H1 (cell line): Measurements from ENCODE around the gene ECI2. TPM values are rescaled to one million over a fixed set of nuclear protein-coding genes. Genes with fewer than 3 reads are reported as not detected.
"Not testable (repeated sequence)": the region's sequence is repeated elsewhere in the genome, so short reads cannot be mapped to it uniquely, and the experiment has no call there.

Source experiments
- CTCF ChIA-PET: fragments of 300-600 bp; sonication (Branson Sonifier 250); formaldehyde crosslinking; loops from one replicate; lab custom pipeline; 2021; ENCODE audit not compliant: partially characterized antibody; lab: Charles Lee
- POLR2A ChIA-PET: fragments of 300-600 bp; sonication (Branson Sonifier 250); formaldehyde crosslinking; loops from one replicate; lab custom pipeline; 2021; ENCODE audit warnings: inconsistent platforms; ENCODE audit not compliant: partially characterized antibody; lab: Charles Lee
- DNase-seq, 2 experiments: peaks; one replicate each; pipeline versions ENCODE4 v3.0.0 to v3.0.0-alpha.2; 2010 to 2022; ENCODE audit warnings: low spot score in 2 of 2, low read depth in 1 of 2, mixed read lengths in 1 of 2
- FAIRE-seq: peaks from 2 replicates; lab custom pipeline; 2011; peaks lifted over from hg19 to GRCh38; lab: Jason Lieb, UNC
- H2AFZ ChIP-seq: 2 replicates; pipeline ENCODE4 v1.8.1; 2012; ENCODE audit warnings: low read length, inconsistent platforms
- H2AK5ac ChIP-seq: 2 replicates; pipeline ENCODE4 v1.6.1; 2013; ENCODE audit warnings: low read depth, low read length
- H2BK120ac ChIP-seq: replicated peaks from 2 replicates; pipeline ENCODE3; 2013; ENCODE audit warnings: low read depth, low read length, inconsistent platforms
- H2BK12ac ChIP-seq: 2 replicates; pipeline ENCODE4 v1.6.1; 2013; ENCODE audit warnings: low read depth, low read length
- H2BK15ac ChIP-seq: 2 replicates; pipeline ENCODE4 v1.6.1; 2013; ENCODE audit warnings: low read length
- H2BK20ac ChIP-seq: 2 replicates; pipeline ENCODE4 v1.6.1; 2013; ENCODE audit warnings: low read length
- H2BK5ac ChIP-seq: 2 replicates; pipeline ENCODE4 v1.6.1; 2013; ENCODE audit warnings: low read depth, low read length
- H3K14ac ChIP-seq: 2 replicates; pipeline ENCODE4 v1.6.1; 2013; ENCODE audit warnings: inconsistent platforms; ENCODE audit not compliant: insufficient read length
- H3K18ac ChIP-seq: 2 replicates; pipeline ENCODE4 v1.6.1; 2013; ENCODE audit warnings: low read length; ENCODE audit errors: extremely low read depth
- H3K23ac ChIP-seq: 2 replicates; pipeline ENCODE4 v1.6.1; 2013; ENCODE audit warnings: inconsistent platforms; ENCODE audit not compliant: insufficient read length
- H3K23me2 ChIP-seq: 2 replicates; pipeline ENCODE4 v1.6.1; 2013; ENCODE audit warnings: low read depth, low read length
- H3K27ac ChIP-seq: 2 replicates; pipeline ENCODE4 v1.6.1; 2011; ENCODE audit warnings: low read depth, low read length, inconsistent platforms
- H3K27me3 ChIP-seq, 4 experiments: replicated peaks in 1 of 4; 1 replicate in 1 of 4; 2 replicates in 3 of 4; pipeline versions ENCODE4 v1.6.1 to v1.8.1; 2011 to 2013; ENCODE audit warnings: low read length in 3 of 4, mild to moderate bottlenecking in 3 of 4, inconsistent platforms in 2 of 4, mixed read lengths in 2 of 4, moderate library complexity in 1 of 4; ENCODE audit not compliant: control insufficient read depth in 3 of 4, insufficient read depth in 3 of 4; ENCODE audit errors: extremely low read depth in 1 of 4
- H3K36me3 ChIP-seq, 4 experiments: 2 replicates each; pipeline versions ENCODE4 v1.6.1 to v1.8.1; 2011 to 2013; ENCODE audit warnings: mild to moderate bottlenecking in 4 of 4, low read length in 3 of 4, moderate library complexity in 2 of 4, control low read depth in 1 of 4, inconsistent platforms in 1 of 4; ENCODE audit not compliant: insufficient read depth in 4 of 4, control insufficient read depth in 2 of 4
- H3K4ac ChIP-seq: replicated peaks from 2 replicates; pipeline ENCODE3; 2013; ENCODE audit warnings: low read length, low read depth, mixed read lengths, inconsistent platforms; ENCODE audit not compliant: insufficient read length
- H3K4me1 ChIP-seq, 4 experiments: replicated peaks in 1 of 4; 1 replicate in 1 of 4; 2 replicates in 3 of 4; pipeline versions ENCODE4 v1.6.1 to v1.8.1; 2011 to 2013; ENCODE audit warnings: low read length in 3 of 4, inconsistent platforms in 2 of 4, mixed read lengths in 1 of 4; ENCODE audit not compliant: insufficient read depth in 4 of 4, control insufficient read depth in 3 of 4
- H3K4me2 ChIP-seq, 2 experiments: 2 replicates each; pipeline versions ENCODE4 v1.6.1 to v1.8.1; 2011 to 2013; ENCODE audit warnings: low read depth in 2 of 2, low read length in 2 of 2, control low read depth in 1 of 2, inconsistent platforms in 1 of 2, mild to moderate bottlenecking in 1 of 2; ENCODE audit not compliant: insufficient read depth in 1 of 2
- H3K4me3 ChIP-seq, 4 experiments: fragments of 200-600, 300-600 bp in 1 of 4; sonication (generic), shearing (Covaris generic), sonication (Bioruptor Twin) in 1 of 4; 2 replicates each; pipeline versions ENCODE4 v1.5.1 to v1.8.1; 2011 to 2016; ENCODE audit warnings: low read length in 4 of 4, low read depth in 3 of 4, control low read depth in 2 of 4, inconsistent platforms in 2 of 4, mild to moderate bottlenecking in 2 of 4, mixed read lengths in 1 of 4, moderate library complexity in 1 of 4; ENCODE audit not compliant: insufficient read depth in 2 of 4; ENCODE audit errors: extremely low read depth in 1 of 4
- H3K56ac ChIP-seq: replicated peaks from 2 replicates; pipeline ENCODE3; 2013; ENCODE audit warnings: low read depth, mild to moderate bottlenecking, mixed read lengths, low read length, inconsistent platforms; ENCODE audit not compliant: insufficient read length
- H3K79me1 ChIP-seq: 2 replicates; pipeline ENCODE4 v1.6.1; 2013; ENCODE audit warnings: low read depth, low read length, control low read depth
- H3K79me2 ChIP-seq, 2 experiments: 2 replicates each; pipeline versions ENCODE4 v1.6.1 to v1.8.1; 2012 to 2013; ENCODE audit warnings: low read length in 2 of 2, mild to moderate bottlenecking in 2 of 2, inconsistent platforms in 1 of 2; ENCODE audit not compliant: insufficient read depth in 2 of 2, control insufficient read depth in 1 of 2
- H3K9ac ChIP-seq, 4 experiments: replicated peaks in 1 of 4; 1 replicate in 1 of 4; 2 replicates in 3 of 4; pipeline versions ENCODE4 v1.6.1 to v1.8.1; 2011 to 2013; ENCODE audit warnings: low read depth in 3 of 4, low read length in 3 of 4, control low read depth in 2 of 4, mild to moderate bottlenecking in 2 of 4, moderate library complexity in 2 of 4, inconsistent platforms in 1 of 4; ENCODE audit errors: extremely low read depth in 1 of 4
- H3K9me3 ChIP-seq, 2 experiments: 2 replicates each; pipeline versions ENCODE4 v1.6.1 to v1.8.1; 2012 to 2013; ENCODE audit warnings: mild to moderate bottlenecking in 2 of 2, moderate library complexity in 2 of 2, control low read depth in 1 of 2, inconsistent platforms in 1 of 2, low read depth in 1 of 2, low read length in 1 of 2, mixed read lengths in 1 of 2; ENCODE audit not compliant: insufficient read depth in 2 of 2
- H4K20me1 ChIP-seq, 2 experiments: replicated peaks in 1 of 2; 2 replicates each; pipeline versions ENCODE3 to v1.8.1; 2011 to 2013; ENCODE audit warnings: inconsistent platforms in 2 of 2, low read length in 2 of 2, mild to moderate bottlenecking in 1 of 2; ENCODE audit not compliant: insufficient read depth in 2 of 2, control insufficient read depth in 1 of 2
- H4K5ac ChIP-seq: 2 replicates; pipeline ENCODE4 v1.6.1; 2013; ENCODE audit warnings: low read length, low read depth, mixed read lengths, inconsistent platforms; ENCODE audit not compliant: insufficient read length
- H4K8ac ChIP-seq: 2 replicates; pipeline ENCODE4 v1.8.0; 2013; ENCODE audit warnings: mild to moderate bottlenecking, moderate library complexity, low read length, inconsistent platforms; ENCODE audit not compliant: insufficient read depth; ENCODE audit errors: extremely low read depth
- H4K91ac ChIP-seq: replicated peaks from 2 replicates; pipeline ENCODE3; 2013; ENCODE audit warnings: low read length, mixed read lengths, inconsistent platforms; ENCODE audit not compliant: insufficient read length
- WGBS, 2 experiments: shearing (Covaris generic) in 1 of 2; methylation state at CpG; one replicate each; pipeline versions ENCODE4 v1.1.6 to v1.1.7; 2013 to 2015; ENCODE audit warnings: low lambda C conversion rate in 2 of 2, mixed read lengths in 2 of 2, inconsistent platforms in 1 of 2, low coverage in 1 of 2, missing lambda C conversion rate in 1 of 2; ENCODE audit not compliant: insufficient replicate concordance in 2 of 2, insufficient coverage in 1 of 2, insufficient read length in 1 of 2; ENCODE audit errors: extremely low coverage in 1 of 2, missing lambda C conversion rate in 1 of 2; 5-methylcytosine and 5-hydroxymethylcytosine counted together
- polyA plus RNA-seq, 7 experiments: library from polyadenylated mRNA; depleted of rRNA in 3 of 7; stranded (reverse) in 5 of 7; unstranded in 2 of 7; fragments of >200 nt in 5 of 7; fragments of 200-250 nt in 2 of 7; gene quantifications; 1 replicate in 5 of 7; 2 replicates in 1 of 7; 4 replicates in 1 of 7; pipeline versions ENCODE4 v1.2.1 to v1.2.3, GENCODE V29; 2011 to 2013; ENCODE audit warnings: missing spikeins in 2 of 7, mixed read lengths in 2 of 7
- total RNA-seq: library from RNA; stranded (reverse); fragmentation: NEBNext Ultra II Directional; extraction: Animal tissue kit (Norgen Biotek cat#: 25700); gene quantifications from 2 replicates; pipeline ENCODE4 v1.2.1, GENCODE V29; 2021

ECI2 gene
- total and polyA plus RNA-seq, 2 of the 8 experiments (the other 6 are each of a cell fraction or from before 2014, with no cell fraction given), result 40.4 to 70.8 TPM

- POLR2A ChIA-PET, H3K36me3 ChIP-seq, H3K4me2 ChIP-seq, CTCF ChIA-PET, H2AK5ac ChIP-seq, H4K5ac ChIP-seq, H3K56ac ChIP-seq, H2BK12ac ChIP-seq, H3K18ac ChIP-seq, H3K4me1 ChIP-seq, H3K27me3 ChIP-seq, H3K9ac ChIP-seq, H4K20me1 ChIP-seq, H4K8ac ChIP-seq, H2BK15ac ChIP-seq, H4K91ac ChIP-seq, H3K23me2 ChIP-seq, H2BK120ac ChIP-seq, H2AFZ ChIP-seq, H3K4ac ChIP-seq, H3K79me1 ChIP-seq, H3K23ac ChIP-seq, H3K4me3 ChIP-seq, H3K14ac ChIP-seq, H3K9me3 ChIP-seq, H3K27ac ChIP-seq, DNase-seq, H3K79me2 ChIP-seq, H2BK20ac ChIP-seq, FAIRE-seq, H2BK5ac ChIP-seq: not testable (repeated sequence)
- WGBS, 2 experiments, result 93% methylated on average over 4 of the region's 4 CpGs; no CpG with 5 or more reads in 1 of the 2 experiments
Measured at GRCh38 chr6:4109363-4109815, 26.0 kb downstream of the ECI2 start.
